Measurements from ENCODE around the gene MARCKSL1. TPM values are rescaled to one million over a fixed set of nuclear protein-coding genes. Genes with fewer than 3 reads are reported as not detected.

Gene MARCKSL1
- total RNA-seq, 1 experiment from 2014 or later: 457 TPM

- H3K4me3 Mint-ChIP-seq: no peak overlapping the region
- Histone ChIP-seq H3K27me3 (ENCODE audit: insufficient read depth, low read length) (no peaks in the 10 kb centered on the region), H3K4ac (ENCODE audit: low read depth, low read length) (no peak overlapping the region), H3K18ac (ENCODE audit: insufficient read length, low read depth, low read length) (no peak overlapping the region), H2BK20ac (ENCODE audit: low read depth, low read length, poor library complexity, severe bottlenecking) (no peak overlapping the region), H2AK5ac (ENCODE audit: insufficient read length, low read length) (no peak overlapping the region), H4K20me1 (ENCODE audit: control insufficient read depth, insufficient read depth, insufficient read length) (no peaks in the 10 kb centered on the region), H4K5ac (ENCODE audit: insufficient read length, low read depth, low read length) (no peak overlapping the region), H3K4me2 (ENCODE audit: insufficient read depth, insufficient read length, low read length) (no peak overlapping the region), H4K8ac (replicated peaks; ENCODE audit: insufficient read length, low read depth, low read length) (no peak overlapping the region), H2BK5ac (ENCODE audit: insufficient read length, low read length) (no peak overlapping the region), H3K56ac (ENCODE audit: insufficient read length, low read depth, low read length) (no peak overlapping the region), H3T11ph (ENCODE audit: low read length) (no peak overlapping the region), H2AFZ (ENCODE audit: low read length) (no peak overlapping the region), H3K4me1 (ENCODE audit: insufficient read depth, low read length) (no peaks in the 10 kb centered on the region), H2BK120ac (ENCODE audit: low read depth, low read length, poor library complexity, severe bottlenecking) (no peak overlapping the region), H2BK12ac (ENCODE audit: insufficient read length, low read depth, low read length) (no peak overlapping the region), H3K23ac (ENCODE audit: insufficient read length, low read depth, low read length) (no peak overlapping the region), H3K9ac (ENCODE audit: extremely low read depth, insufficient read length, low read length) (no peak overlapping the region), H3K14ac (ENCODE audit: insufficient read depth, low read length) (no peak overlapping the region), H3K9me3 (ENCODE audit: control insufficient read depth, low read depth, low read length) (no peaks in the 10 kb centered on the region), H3K27ac (ENCODE audit: insufficient read length, low read depth, low read length) (no peak overlapping the region), H3K79me1 (ENCODE audit: insufficient read depth, low read depth, low read length, poor library complexity, severe bottlenecking) (no peaks in the 10 kb centered on the region), H3K79me2 (ENCODE audit: insufficient read depth, low read length) (no peaks in the 10 kb centered on the region), H4K91ac (ENCODE audit: insufficient read length, low read depth, low read length) (no peak overlapping the region), H2BK15ac (ENCODE audit: low read depth, low read length) (no peak overlapping the region), H3K23me2 (ENCODE audit: insufficient read length, low read depth, low read length, poor library complexity, severe bottlenecking) (no peaks in the 10 kb centered on the region)
- TF ChIP-seq CTCF (conservative IDR thresholded peaks at IDR 0.05): no peak
- H3K4me1 Mint-ChIP-seq: no peaks in the 10 kb centered on the region; a peak in 1 of 4 replicates
- DNase-seq: no peak
- WGBS (ENCODE audit: extremely low coverage, insufficient read length, low lambda C conversion rate): no CpG with 5 or more reads among the region's 7 CpGs
- H3K27ac Mint-ChIP-seq: no peak overlapping the region
- H3K27me3 Mint-ChIP-seq (ENCODE audit: low read depth): no peaks in the 10 kb centered on the region; the same call in 1 of the 2 replicates
- peaks cover 15 to 78% (median 73%) of the 10 kb centered on the region in 3 experiments for H3K36me3 Mint-ChIP-seq (ENCODE audit: insufficient read depth in 1 of 3, low read depth in 3 of 3)
- no peaks in the 10 kb centered on the region for H3K9me3 Mint-ChIP-seq
Measured at GRCh38 chr1:32367912-32368635, 32.0 kb upstream of the MARCKSL1 start.

Measured in H9 (cell line).